Heart left ventricle (tissue), 16 donors: ENCODE data around the gene HK2. TPM values are rescaled to one million over a fixed set of nuclear protein-coding genes. Genes with fewer than 3 reads are reported as not detected.
"Not testable (repeated sequence)": the region's sequence is repeated elsewhere in the genome, so short reads cannot be mapped to it uniquely, and the experiment has no call there.

Experiments
- ATAC-seq, 4 donors: fragments of 200-7000 bp; cut with Tn5 transposase; one replicate each; pipeline ENCODE4 v1.9.1; 2020 to 2022; ENCODE audit warnings: moderate library complexity in 4 of 4, mild to moderate bottlenecking in 3 of 4, moderate number of reproducible peaks in 1 of 4
- DNase-seq, 5 donors: peaks; one replicate each; pipeline ENCODE4 v3.0.0-alpha.2; 2020
- H3K27ac ChIP-seq, 12 donors: fragments of 200-600 bp; sonication (generic) in 4 of 12; one replicate each; pipeline versions ENCODE4 v1.5.0 to v1.8.0; 2016 to 2022; ENCODE audit warnings: mild to moderate bottlenecking in 2 of 12
- H3K27me3 ChIP-seq, 9 donors: fragments of 200-600 bp; sonication (generic) in 2 of 9; one replicate each; pipeline versions ENCODE4 v1.5.1 to v1.8.0; 2016 to 2022; ENCODE audit warnings: mild to moderate bottlenecking in 3 of 9
- H3K36me3 ChIP-seq, 9 donors: fragments of 200-600 bp; sonication (generic) in 2 of 9; one replicate each; pipeline versions ENCODE4 v1.5.0 to v1.8.0; 2018 to 2022; ENCODE audit warnings: mild to moderate bottlenecking in 2 of 9
- H3K4me1 ChIP-seq, 12 donors: fragments of 200-600 bp; sonication (generic) in 4 of 12; one replicate each; pipeline versions ENCODE4 v1.5.0 to v1.8.0; 2016 to 2022; ENCODE audit warnings: mild to moderate bottlenecking in 3 of 12
- H3K4me3 ChIP-seq, 12 donors: fragments of 200-600 bp; sonication (generic) in 4 of 12; one replicate each; pipeline versions ENCODE4 v1.5.0 to v1.8.0; 2017 to 2022; ENCODE audit warnings: mild to moderate bottlenecking in 9 of 12, moderate library complexity in 4 of 12
- H3K9me3 ChIP-seq, 12 donors: fragments of 200-600 bp; sonication (generic) in 4 of 12; one replicate each; pipeline versions ENCODE4 v1.5.0 to v1.8.0; 2016 to 2022; ENCODE audit warnings: mild to moderate bottlenecking in 1 of 12
- POLR2A ChIP-seq, 2 donors: fragments of 450-650 bp; IDR thresholded peaks; one replicate each; pipeline ENCODE4 v1.6.1; 2017; ENCODE audit warnings: antibody characterized with exemption in 2 of 2, mild to moderate bottlenecking in 2 of 2, moderate library complexity in 2 of 2
- WGBS, 4 donors: extraction: QIAGEN DNeasy Blood & Tissue Kit in 2 of 4; methylation state at CpG; one replicate each; pipeline versions ENCODE4 v1.1.5 to v1.1.7; 2013 to 2018; 5-methylcytosine and 5-hydroxymethylcytosine counted together
- intact Hi-C, 10 donors: fragments of 100-400 bp; cut with DNase I; formaldehyde crosslinking; loops; one replicate each; pipeline versions ENCODE4 v1.11.1 to v1.14.2; 2022
- long read RNA-seq, 3 donors: library from polyadenylated mRNA; unstranded; transcript quantifications; one replicate each; pipeline ENCODE4 v2.0.0, GENCODE V29; 2020 to 2021
- polyA plus RNA-seq, 2 donors: library from polyadenylated mRNA; stranded (reverse); fragments of 200-250 nt; gene quantifications; one replicate each; pipeline ENCODE4 v1.2.3, GENCODE V29; 2013
- total RNA-seq, 9 donors: library from RNA; depleted of rRNA in 2 of 9; stranded (reverse); fragments of >200 nt in 2 of 9; fragmentation: NEBNext Ultra II Directional in 3 of 9; extraction: Animal tissue kit (Norgen Biotek cat#: 25700) in 3 of 9; gene quantifications; one replicate each; pipeline versions ENCODE4 v1.1.0 to v1.2.4, GENCODE V29; 2016 to 2023
- TF ChIP-seq, protein P1 (sequence below), 12 donors: fragments of 200-600 bp; sonication (generic) in 4 of 12; IDR thresholded peaks; one replicate each; pipeline versions ENCODE4 v1.5.0 to v1.8.0; 2018 to 2022; ENCODE audit warnings: antibody characterized with exemption in 12 of 12, mild to moderate bottlenecking in 5 of 12
- donor health status: ischemic (EF 13 %, LVEDD 7.1; RV severe dilation, severe dysfunction).
- donor health status: healthy with polysubstance abuse.
- donor health status: DM: no; HTN: yes; CAD: no.
- donor health status: DM: no; HTN: no; CAD: no.
- donor health status: ischemic (EF 25% LVEDD 6.9; RV normal size, moderate dysfunction).
- donor health status: ischemic (EF 25% LVEDD 5.7; RV mildly dilated, moderate dysfunction).
- donor health status: healthy.
- donor health status: DM: yes; HTN: yes; CAD: no.
- donor health status: ischemic (EF 35%, LVEDD 5.7; RV mildly dilated, moderate dysfunction).
- donor health status: nonischemic (EF 11% LVEDD 7.7; RV severe dilation, severe dysfunction).
- donor health status: DM: yes; HTN: yes; CAD: no.
- donor health status: PGD.
- donor health status: ischemic (EF 29% LVEDD 5.4; RV normal size, mild dysfunction).
- donor health status: nonischemic (EF 23%, LVEDD 6.1; RV moderate dilation, normal function).

The HK2 gene
- 10 to 100 TPM in 7 of 9 donors, 1 to 10 TPM in 2; 1.9 to 24.6 (median 16.3) TPM for total RNA-seq
- 10 to 100 TPM in 1 of 2 donors, 1 to 10 TPM in 1; 8.3 to 31.5 TPM for polyA plus RNA-seq
- long read RNA-seq, donor 1, full-length matches to known transcripts, result 18 of 27 reads
- long read RNA-seq, donor 1, partial matches to known transcripts, result 3 of 27 reads
- long read RNA-seq, donor 1, other reads (novel, unspliced or antisense), result 6 of 27 reads
- long read RNA-seq, donor 2, full-length matches to known transcripts, result 3 of 3 reads
- long read RNA-seq, donor 2, partial matches to known transcripts, result 0 of 3 reads
- long read RNA-seq, donor 2, other reads (novel, unspliced or antisense), result 0 of 3 reads
- long read RNA-seq, donor 3, full-length matches to known transcripts, result 7 of 15 reads
- long read RNA-seq, donor 3, partial matches to known transcripts, result 1 of 15 reads
- long read RNA-seq, donor 3, other reads (novel, unspliced or antisense), result 7 of 15 reads

DNA sequence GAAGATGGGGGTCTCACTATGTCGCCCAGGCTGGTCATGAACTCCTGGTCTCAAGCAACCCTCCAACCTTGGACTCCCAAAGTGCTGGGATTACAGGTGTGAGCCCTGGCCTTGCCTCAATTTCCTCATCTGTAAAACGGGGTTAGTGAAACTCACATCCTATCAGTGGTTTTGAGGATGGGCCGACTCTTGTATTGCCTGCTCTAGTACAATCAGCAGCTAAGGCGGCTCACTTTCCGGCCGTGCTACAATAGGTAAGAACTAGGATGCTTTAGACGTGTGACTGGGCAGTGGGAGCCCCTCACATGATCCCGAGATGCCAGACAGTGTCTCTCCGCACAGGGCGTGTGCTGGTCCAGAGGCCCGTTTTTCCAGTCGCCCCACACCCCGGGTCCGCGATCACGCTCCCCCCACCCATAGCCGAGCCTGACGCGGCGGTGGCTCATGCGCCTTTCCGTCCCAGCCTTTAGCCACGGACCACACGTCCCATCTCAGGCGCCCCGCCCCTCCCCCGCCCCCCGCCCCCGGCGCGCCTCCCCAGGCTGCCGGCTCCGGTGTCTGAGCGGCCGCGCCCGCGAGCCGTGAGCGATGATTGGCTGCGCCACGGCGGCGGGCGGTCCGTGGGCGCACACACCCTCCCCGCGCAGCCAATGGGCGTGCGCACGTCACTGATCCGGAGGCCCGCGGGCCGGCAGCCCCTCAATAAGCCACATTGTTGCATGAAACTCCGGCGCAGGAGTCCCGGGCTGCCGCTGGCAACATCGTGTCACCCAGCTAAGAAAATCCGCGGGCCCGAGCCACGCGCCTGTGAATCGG lies at the start of gene HK2:
Gene HK2 (plus strand): TSS at position 710 of the 816 bp plus-strand sequence. CDS start 454 bp downstream, outside the sequence.
- H3K4me3 ChIP-seq, result peak within 1 kb of the TSS; percentile 38 to 83 (median 60)
- peak; percentile 35 to 41 for TF ChIP-seq POLR2A (IDR thresholded peaks at IDR 0.05)
- TF ChIP-seq, protein P1, sequence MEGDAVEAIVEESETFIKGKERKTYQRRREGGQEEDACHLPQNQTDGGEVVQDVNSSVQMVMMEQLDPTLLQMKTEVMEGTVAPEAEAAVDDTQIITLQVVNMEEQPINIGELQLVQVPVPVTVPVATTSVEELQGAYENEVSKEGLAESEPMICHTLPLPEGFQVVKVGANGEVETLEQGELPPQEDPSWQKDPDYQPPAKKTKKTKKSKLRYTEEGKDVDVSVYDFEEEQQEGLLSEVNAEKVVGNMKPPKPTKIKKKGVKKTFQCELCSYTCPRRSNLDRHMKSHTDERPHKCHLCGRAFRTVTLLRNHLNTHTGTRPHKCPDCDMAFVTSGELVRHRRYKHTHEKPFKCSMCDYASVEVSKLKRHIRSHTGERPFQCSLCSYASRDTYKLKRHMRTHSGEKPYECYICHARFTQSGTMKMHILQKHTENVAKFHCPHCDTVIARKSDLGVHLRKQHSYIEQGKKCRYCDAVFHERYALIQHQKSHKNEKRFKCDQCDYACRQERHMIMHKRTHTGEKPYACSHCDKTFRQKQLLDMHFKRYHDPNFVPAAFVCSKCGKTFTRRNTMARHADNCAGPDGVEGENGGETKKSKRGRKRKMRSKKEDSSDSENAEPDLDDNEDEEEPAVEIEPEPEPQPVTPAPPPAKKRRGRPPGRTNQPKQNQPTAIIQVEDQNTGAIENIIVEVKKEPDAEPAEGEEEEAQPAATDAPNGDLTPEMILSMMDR (IDR thresholded peaks at IDR 0.05), result no peak
- no peaks in the 10 kb centered on the region for H3K9me3 ChIP-seq
- 4 to 10% (median 7%) methylated on average over 23 to 67 of the region's 67 CpGs for WGBS, 4 donors
- peak within 1 kb of the TSS in 10 of 12 donors; percentile 11 to 89 (median 54) for H3K27ac ChIP-seq
- ATAC-seq, result peak; percentile 90 to 97 (median 96)
- peak; percentile 83 to 93 (median 89) for DNase-seq
- H3K27me3 ChIP-seq, result peaks cover 0 to 19% (median 0%) of the 10 kb centered on the region in 9 donors
- peaks cover 0 to 47% (median 12%) of the 10 kb centered on the region in 12 donors for H3K4me1 ChIP-seq
- no peaks in the 10 kb centered on the region for H3K36me3 ChIP-seq
- intact Hi-C loops, result loop anchor here in 1 of 10 donors (5.0 kb wide), 1 partner anchor 66 kb away; no protein-coding TSS in a partner anchor

DNA sequence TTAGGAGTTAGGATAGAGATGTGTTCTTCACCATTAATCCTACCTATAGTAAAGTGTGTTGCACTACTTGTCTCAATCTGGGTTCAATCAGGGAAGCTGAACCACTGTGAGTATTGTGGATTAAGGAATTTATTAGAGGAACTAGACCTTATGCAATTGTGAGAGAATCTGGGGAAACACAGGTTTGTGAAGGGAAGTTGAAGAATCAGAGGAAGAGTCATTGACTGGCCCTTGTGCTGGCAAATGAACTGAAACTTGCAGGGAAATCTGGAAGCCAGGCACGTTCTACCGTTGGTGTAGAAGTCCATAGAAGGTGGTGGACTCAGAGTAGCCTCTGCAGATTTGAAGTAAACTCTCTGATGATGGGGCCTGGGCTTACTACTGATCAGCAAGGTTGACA lies 44.7 kb upstream of the HK2 start:
- ATAC-seq, result peak in 2 of 4 donors; percentile 44 to 48
- Histone ChIP-seq H3K27ac (no peak overlapping the region), H3K27me3 (no peaks in the 10 kb centered on the region), H3K4me1 (no peaks in the 10 kb centered on the region), H3K36me3 (no peaks in the 10 kb centered on the region), H3K9me3 (peaks cover 0 to 18% (median 0%) of the 10 kb centered on the region in 12 donors), H3K4me3 (no peak overlapping the region)
- TF ChIP-seq, protein P1 (IDR thresholded peaks at IDR 0.05), result no peak
- TF ChIP-seq POLR2A (IDR thresholded peaks at IDR 0.05), result no peak
- 74 to 84% (median 78%) methylated on average over 2 of the region's 2 CpGs for WGBS, 4 donors
- no peak for DNase-seq
- intact Hi-C loops, result no loop called here

DNA sequence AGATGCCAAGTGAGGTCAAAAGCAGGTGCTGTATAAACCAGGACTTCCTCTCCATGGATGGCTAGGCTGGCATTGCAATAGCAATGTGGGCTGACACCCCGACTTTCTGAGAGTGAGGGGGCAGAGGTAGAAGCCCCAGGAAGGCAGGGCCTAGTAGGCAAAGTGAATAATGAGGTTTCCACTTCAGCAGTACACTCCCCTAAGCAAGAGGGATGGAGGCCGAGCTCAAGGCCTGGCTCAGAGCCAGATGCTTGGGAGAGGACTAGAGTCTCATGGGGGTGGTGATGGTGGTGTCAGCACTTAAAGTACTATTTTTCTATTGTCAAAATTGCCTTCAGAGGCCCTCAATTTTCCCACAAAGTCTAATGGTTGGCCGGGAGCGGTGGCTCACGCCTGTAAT lies 41.6 kb upstream of the HK2 start:
- peaks cover 0 to 18% (median 0%) of the 10 kb centered on the region in 12 donors for H3K9me3 ChIP-seq
- H3K36me3 ChIP-seq, result no peaks in the 10 kb centered on the region
- 79 to 85% (median 82%) methylated on average over 5 of the region's 5 CpGs for WGBS, 4 donors
- no peak overlapping the region for H3K4me3 ChIP-seq
- intact Hi-C loops, result no loop called here
- ATAC-seq, result no peak
- DNase-seq, result no peak
- TF ChIP-seq, protein P1 (IDR thresholded peaks at IDR 0.05), result no peak
- TF ChIP-seq POLR2A (IDR thresholded peaks at IDR 0.05), result no peak
- no peaks in the 10 kb centered on the region for H3K27me3 ChIP-seq
- H3K27ac ChIP-seq, result no peak overlapping the region
- no peaks in the 10 kb centered on the region for H3K4me1 ChIP-seq

DNA sequence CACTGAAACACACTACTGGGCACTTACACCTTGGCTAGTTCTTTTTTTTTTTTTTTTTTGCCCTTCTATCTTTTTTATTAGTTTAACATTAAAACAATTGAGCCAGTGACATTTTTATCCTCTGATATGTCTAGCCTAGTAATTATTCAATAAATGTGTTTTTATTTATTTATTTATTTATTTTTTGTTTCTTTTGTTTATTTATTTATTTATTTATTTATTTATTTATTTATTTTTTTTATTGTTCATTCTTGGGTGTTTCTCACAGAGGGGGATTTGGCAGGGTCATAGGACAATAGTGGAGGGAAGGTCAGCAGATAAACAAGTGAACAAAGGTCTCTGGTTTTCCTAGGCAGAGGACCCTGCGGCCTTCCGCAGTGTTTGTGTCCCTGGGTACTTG lies 39.0 kb upstream of the HK2 start:
- H3K9me3 ChIP-seq, H3K4me1 ChIP-seq, H3K27ac ChIP-seq, DNase-seq, H3K27me3 ChIP-seq, H3K36me3 ChIP-seq, ATAC-seq, intact Hi-C loops, H3K4me3 ChIP-seq: not testable (repeated sequence)
- no CpG with 5 or more reads among the region's 2 CpGs for WGBS, 4 donors
